Measurements from ENCODE around the gene MYO5A. TPM values are rescaled to one million over a fixed set of nuclear protein-coding genes. Genes with fewer than 3 reads are reported as not detected.

The MYO5A gene
- total and polyA plus RNA-seq, 2 donors (not counting 3 experiments of a cell fraction or from before 2014, with no cell fraction given), result 31.9 to 91.9 TPM

GRCh38 chr15:52280326-52281084 lies 248.2 kb downstream of the MYO5A start:
- H3K27ac ChIP-seq (ENCODE audit: insufficient read depth, low read depth, low read length), result no peak overlapping the region
- no peaks in the 10 kb centered on the region for H3K27me3 ChIP-seq (ENCODE audit: control insufficient read depth in 2 of 2, insufficient read depth in 2 of 2, low read length in 2 of 2)
- intact Hi-C loops (cut with micrococcal nuclease), result no loop called here
- H3K9me3 ChIP-seq (replicated peaks; ENCODE audit: control insufficient read depth, insufficient read depth, low read length), result no peaks in the 10 kb centered on the region
- DNase-seq (ENCODE audit: low read depth, low spot score) (no peak), FAIRE-seq (no peak)
- ChIA-PET CTCF (interaction anchor here (1.0 to 1.7 kb wide), 4 partner anchors 14 to 24 kb away, joined by 3 to 5 read pairs (median 4); no protein-coding TSS in a partner anchor), POLR2A (no interaction called here)
- no peaks in the 10 kb centered on the region for H4K20me1 ChIP-seq (replicated peaks; ENCODE audit: control insufficient read depth, extremely low read depth, insufficient read depth, low read length)
- H2AFZ ChIP-seq (ENCODE audit: low read depth, low read length), result no peak overlapping the region
- H3K4me1 ChIP-seq (ENCODE audit: control insufficient read depth, extremely low read depth, insufficient read depth, low read length), result no peaks in the 10 kb centered on the region
- peaks cover 0 to 9% of the 10 kb centered on the region in 2 experiments for H3K36me3 ChIP-seq (ENCODE audit: control insufficient read depth in 2 of 2, extremely low read depth in 1 of 2, insufficient read depth in 2 of 2, low read length in 2 of 2)
- no peak for TF ChIP-seq JUN (IDR thresholded peaks at IDR 0.05; ENCODE audit: borderline replicate concordance, insufficient read depth, insufficient read length, low read depth)
- TF ChIP-seq GATA2 (IDR thresholded peaks at IDR 0.05; ENCODE audit: insufficient read depth, insufficient read length, low read depth, low read length), result no peak
- H3K9ac ChIP-seq (replicated peaks; ENCODE audit: extremely low read depth, insufficient read depth, low read length), result no peak overlapping the region
- H3K9me1 ChIP-seq (replicated peaks; ENCODE audit: control insufficient read depth, extremely low read depth, insufficient read depth, low read length), result no peaks in the 10 kb centered on the region
- H3K4me2 ChIP-seq (ENCODE audit: insufficient read depth, low read length), result no peak overlapping the region
- H3K79me2 ChIP-seq (ENCODE audit: control insufficient read depth, insufficient read depth, low read length), result no peaks in the 10 kb centered on the region
- dilution Hi-C loops (cut with MboI; ENCODE audit: extremely low pct_ligation_motif_present, low sequenced_read_pairs), result no loop called here
- H3K4me3 ChIP-seq (replicated peaks in 1 of 3; ENCODE audit: insufficient read depth in 1 of 3, low read depth in 1 of 3, low read length in 3 of 3), result no peak overlapping the region
- no TSS peak for BruUV-seq (replicated peaks)

- Histone ChIP-seq H3K9me1 (replicated peaks; ENCODE audit: control insufficient read depth, extremely low read depth, insufficient read depth, low read length) (no peaks in the 10 kb centered on the region), H3K27me3 (ENCODE audit: control insufficient read depth in 2 of 2, insufficient read depth in 2 of 2, low read length in 2 of 2) (no peaks in the 10 kb centered on the region), H3K4me3 (replicated peaks in 1 of 3; ENCODE audit: insufficient read depth in 1 of 3, low read depth in 1 of 3, low read length in 3 of 3) (no peak overlapping the region), H3K4me2 (ENCODE audit: insufficient read depth, low read length) (no peak overlapping the region), H2AFZ (ENCODE audit: low read depth, low read length) (no peak overlapping the region), H3K9ac (replicated peaks; ENCODE audit: extremely low read depth, insufficient read depth, low read length) (no peak overlapping the region), H3K27ac (ENCODE audit: insufficient read depth, low read depth, low read length) (no peak overlapping the region), H4K20me1 (replicated peaks; ENCODE audit: control insufficient read depth, extremely low read depth, insufficient read depth, low read length) (no peaks in the 10 kb centered on the region), H3K4me1 (ENCODE audit: control insufficient read depth, extremely low read depth, insufficient read depth, low read length) (no peaks in the 10 kb centered on the region), H3K79me2 (ENCODE audit: control insufficient read depth, insufficient read depth, low read length) (no peaks in the 10 kb centered on the region), H3K9me3 (replicated peaks; ENCODE audit: control insufficient read depth, insufficient read depth, low read length) (no peaks in the 10 kb centered on the region), H3K36me3 (ENCODE audit: control insufficient read depth in 2 of 2, extremely low read depth in 1 of 2, insufficient read depth in 2 of 2, low read length in 2 of 2) (peaks cover 0 to 11% of the 10 kb centered on the region in 2 experiments)
- POLR2A ChIA-PET, result no interaction called here
- CTCF ChIA-PET, result interaction anchor here (1.0 to 1.7 kb wide), 5 partner anchors 8 to 457 kb away, joined by 3 to 5 read pairs (median 5); no protein-coding TSS in a partner anchor
- intact Hi-C loops (cut with micrococcal nuclease) (no loop called here), dilution Hi-C loops (cut with MboI; ENCODE audit: extremely low pct_ligation_motif_present, low sequenced_read_pairs) (no loop called here)
- no TSS peak for BruUV-seq (replicated peaks)
- no peak for FAIRE-seq
- TF ChIP-seq FOS (IDR thresholded peaks at IDR 0.05; ENCODE audit: borderline replicate concordance, insufficient read depth, low read length) (no peak), CTCF (IDR thresholded peaks at IDR 0.05; ENCODE audit: extremely low read depth in 1 of 2, insufficient read depth in 1 of 2, low read depth in 1 of 2, low read length in 2 of 2) (no peak), MAX (IDR thresholded peaks at IDR 0.05; ENCODE audit: insufficient read depth, insufficient read length) (no peak), JUN (IDR thresholded peaks at IDR 0.05; ENCODE audit: borderline replicate concordance, insufficient read depth, insufficient read length, low read depth) (no peak), MYC (IDR thresholded peaks at IDR 0.05; ENCODE audit: low read depth, low read length) (no peak), EZH2 (IDR thresholded peaks at IDR 0.05; ENCODE audit: borderline replicate concordance, low read depth, low read length, severe bottlenecking) (no peak), POLR2AphosphoS5 (IDR thresholded peaks at IDR 0.05; ENCODE audit: insufficient read depth, low read depth, low read length) (no peak), POLR2A (IDR thresholded peaks at IDR 0.05; ENCODE audit: low read depth, low read length) (no peak), GATA2 (IDR thresholded peaks at IDR 0.05; ENCODE audit: insufficient read depth, insufficient read length, low read depth, low read length) (no peak)
- no peak for DNase-seq (ENCODE audit: low read depth, low spot score)
These were observed 249.9 kb downstream of the MYO5A start for GRCh38 chr15:52278636-52279367.

Measured in endothelial cell of umbilical vein (primary cell).